G401 (cell line): ENCODE measurements around the gene NT5C. TPM values are rescaled to one million over a fixed set of nuclear protein-coding genes. Genes with fewer than 3 reads are reported as not detected.
"Not testable (repeated sequence)": the region's sequence is repeated elsewhere in the genome, so short reads cannot be mapped to it uniquely, and the experiment has no call there.

ENCODE experiments used
- DNase-seq: peaks from one replicate; pipeline ENCODE4 v3.0.0-alpha.2; 2015; ENCODE audit warnings: low spot score
- in situ Hi-C: cut with HindIII; loops from 2 replicates; pipeline ENCODE4 v1.10.0; 2016; ENCODE audit warnings: low sequenced_read_pairs, mixed read lengths
- total RNA-seq: library from RNA; depleted of rRNA; stranded (reverse); fragments of >200 nt; shearing (Covaris generic); gene quantifications from 2 replicates; pipeline ENCODE4 v1.2.3, GENCODE V29; 2014

Gene NT5C
- total RNA-seq, 1 experiment from 2014 or later: 104 TPM

GRCh38 chr17:75147878-75148546 lies 16.5 kb upstream of the NT5C start:
- in situ Hi-C loops: no loop called here
- DNase-seq: no peak

GRCh38 chr17:75146592-75146991 lies 15.1 kb upstream of the NT5C start:
- DNase-seq: no peak
- in situ Hi-C loops: no loop called here

DNA sequence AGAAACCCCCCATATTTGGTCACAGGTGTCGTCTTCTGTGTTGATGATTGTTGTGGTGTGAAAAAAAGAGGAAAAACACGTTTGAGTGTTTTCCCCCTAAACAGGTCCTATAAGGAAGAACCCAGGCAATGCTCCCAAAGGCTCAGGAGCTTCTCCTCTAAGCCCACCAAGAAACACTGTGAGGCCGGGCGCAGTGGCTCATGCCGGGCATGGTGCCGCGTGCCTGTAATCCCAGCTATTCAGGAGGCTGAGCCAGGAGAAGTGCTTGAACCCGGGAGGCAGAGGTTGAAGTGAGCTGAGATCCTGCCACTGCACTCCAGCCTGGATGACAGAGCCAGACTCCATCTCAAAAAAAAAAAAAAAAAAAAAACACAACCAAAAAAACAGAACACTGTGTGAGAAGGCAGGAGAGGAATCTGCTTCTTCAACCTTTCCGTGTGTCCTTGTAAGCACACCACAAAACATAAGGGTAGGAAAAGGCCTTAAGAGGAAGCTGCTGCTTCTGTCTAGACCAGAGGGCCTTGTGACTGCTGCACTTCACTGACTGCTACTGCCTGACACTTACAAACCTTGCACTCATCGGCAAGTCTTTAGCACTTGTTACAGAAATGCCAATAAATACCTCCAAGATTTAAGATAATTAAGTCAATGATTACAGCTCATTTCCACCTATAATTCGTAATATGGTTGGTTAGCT lies 13.4 kb upstream of the NT5C start:
- in situ Hi-C loops: no loop called here
- DNase-seq: no peak

- DNase-seq: no peak
- in situ Hi-C loops: no loop called here
Observed at GRCh38 chr17:75142236-75142971, 10.9 kb upstream of the NT5C start.

DNA sequence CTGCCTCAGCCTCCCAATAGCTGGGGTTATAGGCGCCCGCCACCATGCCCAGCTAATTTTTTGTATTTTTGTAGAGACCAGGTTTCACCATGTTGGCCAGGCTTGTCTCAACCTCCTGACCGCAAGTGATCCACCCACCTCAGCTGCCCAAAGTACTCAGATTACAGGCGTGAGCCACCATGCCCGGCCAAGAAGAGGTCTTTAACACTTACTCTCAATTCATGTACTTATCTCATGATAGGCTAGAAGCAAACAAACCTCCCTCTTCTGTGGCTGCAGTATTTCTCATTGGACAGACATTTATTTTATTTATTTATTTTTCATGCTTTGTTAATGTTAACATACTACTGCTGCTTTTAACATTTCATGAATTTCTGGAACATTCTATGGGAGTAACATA lies 7.0 kb upstream of the NT5C start:
- in situ Hi-C loops: no loop called here
- DNase-seq: no peak

GRCh38 chr17:75137762-75138161 lies 6.2 kb upstream of the NT5C start:
- DNase-seq, in situ Hi-C loops: not testable (repeated sequence)

GRCh38 chr17:75135946-75136345 lies 4.4 kb upstream of the NT5C start:
- in situ Hi-C loops: no loop called here
- DNase-seq: no peak

DNA sequence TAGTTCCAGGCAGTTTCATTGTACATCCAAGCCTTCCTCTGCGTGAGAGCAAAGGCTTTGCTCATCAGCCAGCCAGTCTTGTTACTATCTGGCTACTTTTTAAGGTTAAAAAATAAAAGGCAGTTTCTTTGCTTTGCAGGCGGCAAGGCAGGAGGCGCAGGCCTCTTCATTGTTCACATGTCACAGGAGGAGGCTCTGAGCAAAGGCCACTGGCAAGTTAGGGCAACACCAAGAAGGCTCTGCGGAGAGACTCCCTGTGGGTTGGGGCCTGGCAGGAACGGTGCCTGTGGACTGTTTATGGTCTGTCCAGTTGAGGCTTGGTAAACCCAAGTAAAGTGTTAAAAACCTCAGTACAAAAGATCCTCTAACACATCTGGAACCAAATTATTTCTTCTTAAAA lies 3.9 kb upstream of the NT5C start:
- no peak for DNase-seq
- in situ Hi-C loops: no loop called here

DNA sequence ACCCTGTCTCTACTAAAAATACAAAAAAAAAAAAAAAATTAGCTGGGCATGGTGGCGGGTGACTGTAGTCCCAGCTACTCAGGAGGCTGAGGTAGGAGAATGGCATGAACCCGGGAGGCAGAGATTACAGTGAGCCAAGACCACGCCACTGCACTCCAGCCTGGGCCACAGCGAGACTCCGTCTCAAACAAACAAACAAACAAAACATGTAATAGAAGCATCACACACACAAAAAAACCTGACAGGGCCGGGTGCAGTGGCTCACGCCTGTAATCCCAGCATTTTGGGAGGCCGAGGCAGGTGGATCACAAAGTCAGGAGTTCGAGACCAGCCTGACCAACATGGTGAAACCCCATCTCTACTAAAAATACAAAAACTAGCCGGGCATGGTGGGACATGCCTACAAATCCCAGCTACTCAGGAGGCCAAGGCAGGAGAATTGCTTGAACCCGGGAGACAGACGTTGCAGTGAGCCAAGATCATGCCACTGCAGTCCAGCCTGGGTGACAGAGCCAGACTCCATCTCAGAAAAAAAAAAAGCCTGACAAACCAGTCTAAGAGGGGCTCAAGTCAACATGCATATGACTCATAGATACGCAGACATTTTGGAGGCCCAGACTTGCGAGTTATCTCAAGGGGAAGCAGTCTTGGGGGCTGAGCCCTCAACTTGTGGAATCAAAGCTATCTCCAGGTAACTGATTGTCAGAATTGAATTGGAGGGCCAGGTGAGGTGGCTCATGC lies 2.2 kb upstream of the NT5C start:
- DNase-seq, in situ Hi-C loops: not testable (repeated sequence)

GRCh38 chr17:75133001-75133400 lies 1.5 kb upstream of the NT5C start:
- no peak for DNase-seq
- in situ Hi-C loops: no loop called here

GRCh38 chr17:75132018-75133000 lies 767 bp upstream of the NT5C start:
- in situ Hi-C loops, DNase-seq: not testable (repeated sequence)

DNA sequence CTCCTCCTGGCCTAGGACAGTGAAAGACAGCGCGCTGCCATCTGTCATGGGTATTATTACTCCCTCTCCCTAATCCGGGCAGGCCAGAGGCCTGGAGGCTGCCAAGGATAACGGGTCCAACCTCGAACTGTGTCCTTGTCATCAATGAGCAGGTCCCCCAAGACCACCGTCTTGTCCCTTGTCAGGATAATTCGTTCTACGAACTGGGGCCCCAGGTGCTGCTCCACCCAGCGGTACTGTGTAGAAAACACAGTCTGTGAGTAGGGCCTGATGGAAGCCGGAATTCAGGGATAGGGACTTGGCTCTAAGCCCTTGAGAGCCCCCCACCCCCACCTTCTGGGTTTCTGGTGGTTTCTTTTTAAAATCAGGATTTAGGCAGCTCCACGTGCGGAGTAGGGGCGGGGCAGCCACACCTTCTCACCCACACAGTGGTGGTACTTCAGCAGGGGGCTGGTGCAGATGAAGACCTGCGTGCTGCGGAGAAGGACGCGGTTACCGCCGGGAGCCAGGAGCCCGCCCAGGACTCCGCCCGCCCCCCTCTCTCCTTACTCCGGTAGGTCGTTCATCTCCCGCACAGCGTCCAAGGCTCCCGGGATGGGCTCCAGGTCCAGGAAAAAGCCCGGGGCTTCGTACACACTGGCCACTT lies 787 bp downstream of the NT5C start:
- in situ Hi-C loops: no loop called here
- peak; percentile 89 for DNase-seq

DNA sequence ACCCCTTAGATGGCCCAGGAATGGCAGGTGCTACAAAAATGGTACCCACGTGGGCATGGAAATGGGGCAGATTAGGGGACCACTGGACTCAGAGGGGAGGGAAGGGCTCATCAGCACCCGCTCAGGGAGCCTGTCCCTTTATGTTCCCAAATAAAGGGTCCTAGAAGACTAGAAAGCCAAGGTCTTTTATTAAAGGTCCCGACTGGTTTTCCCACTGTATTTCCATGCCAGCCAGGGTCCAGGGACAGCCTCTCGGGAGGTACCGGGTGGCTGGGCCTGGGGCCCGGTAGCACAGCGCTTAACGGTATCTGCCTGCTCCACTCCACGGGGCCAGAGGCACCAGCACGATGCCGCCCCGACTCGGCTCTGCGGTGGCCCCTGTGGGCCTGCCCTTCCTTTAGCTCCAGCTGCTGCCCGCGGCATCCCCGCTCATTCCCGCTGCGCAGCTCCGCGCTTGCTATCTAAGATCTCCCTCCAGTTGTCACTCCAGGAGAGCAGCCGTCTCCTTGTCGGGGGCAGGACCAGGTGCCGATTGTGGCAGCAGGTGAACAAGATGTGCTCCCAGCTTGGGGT lies 1.4 kb downstream of the NT5C start:
- DNase-seq: peak; percentile 37
- in situ Hi-C loops: no loop called here

GRCh38 chr17:75129576-75129975 lies 2.0 kb downstream of the NT5C start:
- no peak for DNase-seq
- in situ Hi-C loops: no loop called here

GRCh38 chr17:75128694-75129505 lies 2.6 kb downstream of the NT5C start:
- in situ Hi-C loops: no loop called here
- peak; percentile 82 for DNase-seq

GRCh38 chr17:75127936-75128335 lies 3.6 kb downstream of the NT5C start:
- in situ Hi-C loops, DNase-seq: not testable (repeated sequence)

GRCh38 chr17:75126954-75127353 lies 4.6 kb downstream of the NT5C start:
- in situ Hi-C loops: no loop called here
- DNase-seq: no peak
